OCI-LY3 (cell line): ENCODE results near the gene MAGEA9B.
A peak's percentile ranks its signal among the peaks of the same experiment; 100 is the strongest.
"Not testable (repeated sequence)": the region's sequence is repeated elsewhere in the genome, so short reads cannot be mapped to it uniquely, and the experiment has no call there.

ENCODE experiments used
- H2AFZ ChIP-seq: fragments of 200-600, 300-600 bp; shearing (Covaris generic); 2 replicates; pipeline ENCODE4 v1.6.0; 2014; ENCODE audit warnings: antibody characterized with exemption, low read depth, low read length
- H3K27ac ChIP-seq: fragments of 200-600, 300-600 bp; sonication (generic); 2 replicates; pipeline ENCODE4 v1.5.1; 2014; ENCODE audit warnings: mild to moderate bottlenecking, low read length, moderate library complexity, mixed read lengths
- H3K27me3 ChIP-seq: fragments of 200-600, 300-600 bp; sonication (generic); 2 replicates; pipeline ENCODE4 v1.6.1; 2014; ENCODE audit warnings: low read depth, low read length, mixed read lengths
- H3K36me3 ChIP-seq: fragments of 200-600, 300-600 bp; sonication (generic); replicated peaks from 2 replicates; pipeline ENCODE3; 2014; ENCODE audit warnings: low read depth, low read length, mixed read lengths
- H3K4me1 ChIP-seq: fragments of 300-600, 200-600 bp; sonication (generic); 2 replicates; pipeline ENCODE4 v1.6.1; 2014; ENCODE audit warnings: low read length, mixed read lengths
- H3K4me2 ChIP-seq: fragments of 200-600, 300-600 bp; sonication (generic); 2 replicates; pipeline ENCODE4 v1.6.1; 2014; ENCODE audit warnings: low read length, mixed read lengths
- H3K4me3 ChIP-seq: fragments of 300-600, 200-600 bp; sonication (generic); 2 replicates; pipeline ENCODE4 v1.5.1; 2014; ENCODE audit warnings: antibody characterized with exemption, mild to moderate bottlenecking, low read length, moderate library complexity
- H3K79me2 ChIP-seq: fragments of 300-600, 200-600 bp; shearing (Covaris generic); 2 replicates; pipeline ENCODE4 v1.6.1; 2014; ENCODE audit warnings: mild to moderate bottlenecking, low read length, mixed read lengths
- H3K9ac ChIP-seq: fragments of 300-600, 200-600 bp; shearing (Covaris generic); 2 replicates; pipeline ENCODE4 v1.6.0; 2014; ENCODE audit warnings: mild to moderate bottlenecking, low read length, moderate library complexity
- H3K9me3 ChIP-seq: fragments of 200-600, 300-600 bp; shearing (Covaris generic); 2 replicates; pipeline ENCODE4 v1.6.1; 2014; ENCODE audit warnings: low read length, mixed read lengths; ENCODE audit not compliant: insufficient read depth
- H4K20me1 ChIP-seq: fragments of 200-600, 300-600 bp; sonication (generic); 2 replicates; pipeline ENCODE4 v1.6.1; 2016; ENCODE audit warnings: low read length, mixed read lengths; ENCODE audit not compliant: insufficient read depth
- EZH2phosphoT487 ChIP-seq: fragments of 200-600 bp; shearing (Covaris generic); IDR thresholded peaks from 2 replicates; pipeline ENCODE4 v1.6.1; 2018; ENCODE audit warnings: antibody characterized with exemption, mixed run types, low read depth
- TF ChIP-seq, protein P1 (sequence below): fragments of 200-600, 300-600 bp; sonication (generic); IDR thresholded peaks from 2 replicates; pipeline ENCODE4 v1.5.1; 2014; ENCODE audit warnings: antibody characterized with exemption, low read length, low read depth

The MAGEA9B gene

DNA sequence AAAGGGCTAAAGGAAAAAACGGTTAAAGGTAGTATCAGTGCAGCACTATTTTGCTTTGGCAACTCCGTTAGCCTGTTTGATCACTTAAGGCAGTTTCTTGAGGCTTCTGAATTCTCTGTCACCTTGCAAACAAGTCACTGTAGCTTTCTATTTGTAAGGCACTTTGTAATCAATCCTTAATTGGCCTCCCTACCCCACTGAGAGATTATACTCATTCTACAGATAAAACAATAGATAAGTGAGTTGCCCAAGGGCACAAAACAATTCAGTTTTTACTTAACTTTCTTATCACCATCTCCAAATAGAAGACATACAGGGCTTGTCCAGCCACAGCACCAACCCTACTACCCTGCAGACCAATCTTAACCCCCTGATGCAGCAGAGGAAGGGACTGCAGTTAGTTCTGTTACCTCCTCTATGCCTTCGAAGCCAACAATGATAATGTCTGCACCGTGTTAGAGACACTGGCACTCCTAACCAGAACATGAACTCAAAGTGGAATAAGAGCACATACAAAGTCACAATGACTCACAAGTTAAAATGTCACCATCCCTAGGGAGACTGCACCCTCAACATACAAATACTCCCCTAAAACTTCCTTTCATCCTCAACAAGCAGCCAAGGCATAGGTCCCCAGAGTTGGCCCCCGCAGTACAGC, 42.6 kb upstream of the MAGEA9B start:
- H4K20me1 ChIP-seq, result peaks cover 31% of the 10 kb centered on the region
- H3K9me3 ChIP-seq, result no peaks in the 10 kb centered on the region
- H3K79me2 ChIP-seq, result peaks cover 51% of the 10 kb centered on the region
- no peak for TF ChIP-seq EZH2phosphoT487
- TF ChIP-seq, protein P1, sequence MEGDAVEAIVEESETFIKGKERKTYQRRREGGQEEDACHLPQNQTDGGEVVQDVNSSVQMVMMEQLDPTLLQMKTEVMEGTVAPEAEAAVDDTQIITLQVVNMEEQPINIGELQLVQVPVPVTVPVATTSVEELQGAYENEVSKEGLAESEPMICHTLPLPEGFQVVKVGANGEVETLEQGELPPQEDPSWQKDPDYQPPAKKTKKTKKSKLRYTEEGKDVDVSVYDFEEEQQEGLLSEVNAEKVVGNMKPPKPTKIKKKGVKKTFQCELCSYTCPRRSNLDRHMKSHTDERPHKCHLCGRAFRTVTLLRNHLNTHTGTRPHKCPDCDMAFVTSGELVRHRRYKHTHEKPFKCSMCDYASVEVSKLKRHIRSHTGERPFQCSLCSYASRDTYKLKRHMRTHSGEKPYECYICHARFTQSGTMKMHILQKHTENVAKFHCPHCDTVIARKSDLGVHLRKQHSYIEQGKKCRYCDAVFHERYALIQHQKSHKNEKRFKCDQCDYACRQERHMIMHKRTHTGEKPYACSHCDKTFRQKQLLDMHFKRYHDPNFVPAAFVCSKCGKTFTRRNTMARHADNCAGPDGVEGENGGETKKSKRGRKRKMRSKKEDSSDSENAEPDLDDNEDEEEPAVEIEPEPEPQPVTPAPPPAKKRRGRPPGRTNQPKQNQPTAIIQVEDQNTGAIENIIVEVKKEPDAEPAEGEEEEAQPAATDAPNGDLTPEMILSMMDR, result no peak
- no peak overlapping the region for H3K27ac ChIP-seq
- peak overlapping the region; percentile 98 for H3K4me3 ChIP-seq
- H3K27me3 ChIP-seq, result peaks cover 6% of the 10 kb centered on the region; the same call in 1 of the 2 replicates
- H3K36me3 ChIP-seq, result no peaks in the 10 kb centered on the region
- no peak overlapping the region for H2AFZ ChIP-seq
- peak overlapping the region; percentile 96 for H3K4me2 ChIP-seq
- H3K9ac ChIP-seq, result no peak overlapping the region
- peaks cover 7% of the 10 kb centered on the region; the same call in 1 of the 2 replicates for H3K4me1 ChIP-seq

DNA sequence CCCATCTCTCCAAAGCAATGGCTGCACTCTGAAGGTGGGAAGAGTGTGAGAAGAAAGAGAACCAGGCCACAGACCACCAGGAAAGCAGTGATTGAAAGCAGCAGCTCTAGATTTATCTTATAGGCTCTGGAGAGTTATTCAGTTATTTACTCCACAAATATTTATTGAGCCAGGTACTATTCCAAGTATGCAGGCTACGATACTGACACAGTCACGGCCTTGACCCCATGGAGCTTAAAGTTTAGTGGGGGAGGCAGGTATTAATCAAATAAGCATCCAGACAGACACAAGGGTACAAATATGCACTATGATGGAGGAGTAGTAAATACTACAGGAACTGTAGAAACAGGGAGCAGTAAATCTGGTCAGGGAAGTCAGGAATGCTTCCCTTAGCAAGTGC, 41.5 kb upstream of the MAGEA9B start:
- Histone ChIP-seq H3K79me2 (peaks cover 59% of the 10 kb centered on the region), H3K9me3 (no peaks in the 10 kb centered on the region), H3K4me1 (peaks cover 7% of the 10 kb centered on the region; the same call in 1 of the 2 replicates), H3K9ac (no peak overlapping the region), H3K27me3 (peaks cover 5% of the 10 kb centered on the region; the same call in 1 of the 2 replicates), H4K20me1 (peaks cover 41% of the 10 kb centered on the region), H3K4me3 (no peak overlapping the region), H2AFZ (no peak overlapping the region), H3K27ac (no peak overlapping the region), H3K36me3 (no peaks in the 10 kb centered on the region), H3K4me2 (no peak overlapping the region)
- TF ChIP-seq, protein P1, result no peak
- no peak for TF ChIP-seq EZH2phosphoT487

DNA sequence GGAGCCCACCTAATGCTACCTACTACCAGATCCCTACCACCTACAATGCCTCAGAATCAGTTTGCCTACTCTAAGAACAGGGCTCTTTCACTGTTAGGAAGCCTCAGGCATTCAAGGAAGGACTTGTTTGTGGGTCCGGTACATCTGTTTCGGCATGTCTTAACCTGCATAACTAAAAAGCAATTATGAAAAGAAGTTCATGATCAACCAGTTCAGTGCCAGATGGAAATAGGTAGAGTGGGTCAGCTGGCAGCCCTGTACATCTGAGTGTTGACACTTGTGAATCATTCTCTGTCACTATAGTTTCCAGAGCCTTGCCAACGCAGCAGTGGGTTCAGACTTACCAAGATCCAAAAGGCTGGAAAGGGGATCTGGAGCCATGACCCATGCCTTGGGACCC, 41.0 kb upstream of the MAGEA9B start:
- Histone ChIP-seq H4K20me1 (peaks cover 41% of the 10 kb centered on the region), H3K27ac (no peak overlapping the region), H3K27me3 (peaks cover under 1% of the 10 kb centered on the region; the same call in 1 of the 2 replicates), H3K9ac (no peak overlapping the region), H2AFZ (no peak overlapping the region), H3K4me3 (no peak overlapping the region), H3K9me3 (no peaks in the 10 kb centered on the region), H3K36me3 (no peaks in the 10 kb centered on the region), H3K79me2 (peaks cover 60% of the 10 kb centered on the region), H3K4me2 (no peak overlapping the region), H3K4me1 (peaks cover 7% of the 10 kb centered on the region; the same call in 1 of the 2 replicates)
- TF ChIP-seq, protein P1, result no peak
- TF ChIP-seq EZH2phosphoT487, result no peak

DNA sequence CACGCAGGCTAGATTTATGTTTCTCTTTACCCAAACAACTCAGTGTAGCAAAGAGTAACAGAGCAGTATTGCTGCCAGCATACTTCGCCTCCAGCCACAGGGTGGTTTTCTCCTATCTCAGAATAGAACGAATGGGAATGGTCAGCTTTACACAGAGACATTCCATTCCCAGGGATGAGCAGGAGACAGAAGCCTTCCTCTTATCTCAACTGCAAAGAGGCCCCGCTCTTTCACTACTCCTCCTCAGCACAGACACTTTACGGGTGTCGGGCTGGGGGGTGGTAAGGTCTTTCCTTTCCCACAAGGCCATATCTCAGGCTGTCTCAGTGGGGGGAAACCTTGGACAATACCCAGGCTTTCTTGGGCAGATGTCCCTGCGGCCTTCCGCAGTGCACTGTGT, 39.6 kb upstream of the MAGEA9B start:
- not testable (repeated sequence) for H2AFZ ChIP-seq, H3K27me3 ChIP-seq, H3K4me2 ChIP-seq, H3K4me3 ChIP-seq, H3K4me1 ChIP-seq, H3K27ac ChIP-seq, H3K36me3 ChIP-seq, H3K9ac ChIP-seq, H3K9me3 ChIP-seq
- Histone ChIP-seq H3K79me2 (peaks cover 66% of the 10 kb centered on the region), H4K20me1 (peaks cover 41% of the 10 kb centered on the region)

DNA sequence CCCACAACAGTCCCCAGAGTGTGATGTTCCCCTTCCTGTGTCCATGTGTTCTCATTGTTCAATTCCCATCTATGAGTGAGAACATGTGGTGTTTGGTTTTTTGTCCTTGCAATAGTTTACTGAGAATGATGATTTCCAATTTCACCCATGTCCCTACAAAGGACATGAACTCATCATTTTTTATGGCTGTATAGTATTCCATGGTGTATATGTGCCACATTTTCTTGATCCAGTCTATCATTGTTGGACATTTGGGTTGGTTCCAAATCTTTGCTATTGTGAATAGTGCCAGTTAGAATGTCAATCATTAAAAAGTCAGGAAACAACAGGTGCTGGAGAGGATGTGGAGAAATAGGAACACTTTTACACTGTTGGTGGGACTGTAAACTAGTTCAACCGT, 32.4 kb upstream of the MAGEA9B start:
- H3K4me3 ChIP-seq, H3K9me3 ChIP-seq, H3K9ac ChIP-seq, H2AFZ ChIP-seq, H3K27ac ChIP-seq, H3K27me3 ChIP-seq, H4K20me1 ChIP-seq, H3K4me2 ChIP-seq, H3K36me3 ChIP-seq: not testable (repeated sequence)
- peaks cover 12% of the 10 kb centered on the region for H3K4me1 ChIP-seq
- peaks cover 46% of the 10 kb centered on the region for H3K79me2 ChIP-seq
